ENCODE measurements around the gene OR14I1.
A peak's percentile ranks its signal among the peaks of the same experiment; 100 is the strongest.
"Not testable (repeated sequence)": the region's sequence is repeated elsewhere in the genome, so short reads cannot be mapped to it uniquely, and the experiment has no call there.

The OR14I1 gene

DNA sequence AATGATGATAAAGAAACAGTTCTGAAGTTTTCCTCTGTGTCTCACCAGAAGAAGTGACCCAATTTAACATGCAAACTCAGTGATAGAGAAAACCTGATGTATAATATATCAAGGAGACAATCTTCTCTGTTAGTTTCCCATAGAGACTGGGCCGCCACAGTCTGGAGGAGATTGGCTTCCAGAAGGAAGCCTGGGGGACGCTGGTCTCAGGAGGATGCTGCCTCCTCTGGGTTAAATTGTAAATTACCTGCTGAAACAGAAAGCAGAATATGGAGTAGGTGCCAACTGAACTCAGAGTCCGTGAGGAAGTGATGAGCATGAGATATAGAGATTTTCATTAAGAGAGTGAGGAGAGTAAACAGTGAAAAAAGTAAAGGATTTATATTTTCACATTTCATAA is 15.8 kb downstream of the OR14I1 start:
- DNase-seq = peak; percentile 39

DNA sequence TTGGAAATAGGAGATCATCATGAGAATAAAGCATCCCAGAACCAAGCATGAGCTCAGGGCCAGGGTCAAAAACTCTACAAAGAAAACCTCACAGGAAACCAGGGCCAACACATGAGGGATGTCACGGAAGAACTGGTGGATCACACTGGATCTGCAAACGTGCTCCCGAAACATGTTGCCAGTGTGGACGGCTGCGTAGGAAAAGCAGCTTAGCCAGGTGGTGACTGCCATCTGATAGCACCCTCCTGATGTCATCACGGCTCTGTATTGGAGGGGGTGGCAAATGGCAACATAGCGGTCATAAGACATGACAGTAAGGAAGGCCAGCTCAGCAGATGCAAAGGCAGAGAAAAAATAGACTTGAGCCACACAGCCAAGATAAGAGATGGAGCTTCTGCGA is 20.9 kb downstream of the OR14I1 start:
- no peak for DNase-seq

DNA sequence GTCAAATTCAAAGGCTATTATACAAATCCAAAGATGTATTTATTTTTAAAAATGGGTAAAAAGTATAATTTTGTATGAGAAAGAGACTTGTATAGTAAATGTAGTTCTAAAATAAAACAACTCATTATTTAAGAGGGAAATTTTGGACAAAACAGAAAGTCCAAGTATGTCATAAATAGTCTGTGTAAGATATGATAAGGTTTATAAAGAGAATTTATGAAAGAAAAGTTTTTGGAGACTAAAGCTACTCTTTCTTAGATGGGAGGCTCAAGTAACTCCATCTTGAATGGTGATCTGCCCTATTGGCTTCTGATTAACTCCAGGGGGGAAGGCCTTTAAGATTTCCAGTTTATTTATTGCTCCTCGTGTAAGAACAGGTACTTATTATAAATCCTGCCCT is 32.6 kb downstream of the OR14I1 start:
- no peak for DNase-seq

DNA sequence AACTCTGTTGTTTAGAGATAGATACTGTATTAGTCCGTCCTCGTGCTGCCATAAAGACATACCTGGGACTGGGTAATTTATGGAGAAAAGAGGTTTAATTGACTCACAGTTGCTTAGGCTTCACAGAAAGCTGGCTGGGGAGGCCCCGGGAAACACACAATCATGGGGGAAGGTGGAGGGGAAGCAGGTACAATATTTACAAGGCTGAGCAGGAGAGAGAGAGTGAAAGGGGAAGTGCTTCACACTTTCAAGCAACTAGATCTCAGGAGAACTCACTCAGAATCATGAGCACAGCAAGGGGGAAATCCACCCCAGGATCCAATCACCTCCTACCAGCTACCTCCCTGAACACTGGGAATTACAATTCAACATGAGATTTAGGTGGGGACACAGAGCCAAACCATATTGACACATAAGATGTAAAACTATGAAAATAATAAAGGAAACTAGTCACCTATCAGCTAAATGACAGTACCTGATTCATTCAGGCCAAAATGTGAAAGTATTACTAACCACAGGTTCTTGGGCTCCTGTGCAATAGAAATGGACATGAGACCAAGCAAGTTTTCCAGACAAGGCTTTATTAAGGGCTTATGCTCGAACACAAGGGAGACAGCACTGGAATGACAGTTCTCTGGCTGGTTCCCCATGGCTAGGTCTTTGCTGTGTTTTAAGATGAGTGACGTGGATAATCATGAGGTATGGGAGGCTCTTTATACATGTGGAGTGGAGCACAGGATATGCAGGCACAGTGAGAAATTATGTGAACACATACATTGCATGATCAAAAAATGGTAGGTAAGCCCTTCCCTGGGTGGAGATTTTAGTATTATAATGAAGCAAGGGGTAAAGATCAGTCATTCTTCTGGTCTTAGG is 38.9 kb downstream of the OR14I1 start:
- not testable (repeated sequence) for DNase-seq

DNA sequence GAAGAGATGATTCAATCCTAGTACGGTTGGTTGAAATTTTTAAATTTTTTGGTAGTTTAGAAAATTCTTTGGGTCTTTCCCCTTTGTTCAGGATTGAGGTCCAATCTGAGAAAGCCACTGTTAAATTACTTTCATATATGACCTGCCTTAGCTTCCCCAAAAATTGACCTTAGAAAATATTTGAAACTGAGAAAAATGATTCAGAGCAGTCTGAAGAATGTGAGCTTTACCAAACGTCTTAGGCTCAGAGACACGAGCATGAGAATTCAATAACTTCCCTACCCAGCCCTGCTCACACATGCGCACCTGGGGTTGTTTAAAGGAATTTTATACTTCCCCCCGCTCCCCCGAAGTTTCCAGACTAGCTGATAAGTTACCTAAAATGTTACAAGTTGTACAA is 45.8 kb downstream of the OR14I1 start:
- not testable (repeated sequence) for DNase-seq

DNA sequence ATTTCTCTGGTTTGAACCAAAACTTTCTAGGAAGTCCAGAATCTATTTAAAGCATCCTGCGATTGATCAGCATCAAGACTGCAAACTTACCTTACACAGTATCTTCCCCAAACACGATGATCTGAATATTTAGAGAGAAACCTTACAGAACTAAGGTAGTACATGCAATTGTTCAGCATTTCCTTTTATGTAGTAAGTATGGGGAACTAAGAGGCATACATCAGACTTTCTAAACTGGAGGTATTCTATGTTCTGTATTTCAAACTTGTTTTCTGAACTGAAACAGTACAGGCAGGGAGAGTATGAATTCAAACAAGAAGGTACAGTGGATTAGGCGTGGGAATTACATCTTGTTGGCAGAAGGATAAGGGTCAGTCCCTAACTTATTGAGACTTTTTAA is 47.2 kb downstream of the OR14I1 start, which contains the start of gene OR2T27:
OR2T27 (minus strand) TSS at position 175 of the 400 bp plus-strand sequence. CDS start 4,644 bp downstream, outside the sequence.
- DNase-seq = not testable (repeated sequence)
